ENCODE data around the gene FOXK1.
A peak's percentile ranks its signal among the peaks of the same experiment; 100 is the strongest.
"Not testable (repeated sequence)": the region's sequence is repeated elsewhere in the genome, so short reads cannot be mapped to it uniquely, and the experiment has no call there.

Gene FOXK1

DNA sequence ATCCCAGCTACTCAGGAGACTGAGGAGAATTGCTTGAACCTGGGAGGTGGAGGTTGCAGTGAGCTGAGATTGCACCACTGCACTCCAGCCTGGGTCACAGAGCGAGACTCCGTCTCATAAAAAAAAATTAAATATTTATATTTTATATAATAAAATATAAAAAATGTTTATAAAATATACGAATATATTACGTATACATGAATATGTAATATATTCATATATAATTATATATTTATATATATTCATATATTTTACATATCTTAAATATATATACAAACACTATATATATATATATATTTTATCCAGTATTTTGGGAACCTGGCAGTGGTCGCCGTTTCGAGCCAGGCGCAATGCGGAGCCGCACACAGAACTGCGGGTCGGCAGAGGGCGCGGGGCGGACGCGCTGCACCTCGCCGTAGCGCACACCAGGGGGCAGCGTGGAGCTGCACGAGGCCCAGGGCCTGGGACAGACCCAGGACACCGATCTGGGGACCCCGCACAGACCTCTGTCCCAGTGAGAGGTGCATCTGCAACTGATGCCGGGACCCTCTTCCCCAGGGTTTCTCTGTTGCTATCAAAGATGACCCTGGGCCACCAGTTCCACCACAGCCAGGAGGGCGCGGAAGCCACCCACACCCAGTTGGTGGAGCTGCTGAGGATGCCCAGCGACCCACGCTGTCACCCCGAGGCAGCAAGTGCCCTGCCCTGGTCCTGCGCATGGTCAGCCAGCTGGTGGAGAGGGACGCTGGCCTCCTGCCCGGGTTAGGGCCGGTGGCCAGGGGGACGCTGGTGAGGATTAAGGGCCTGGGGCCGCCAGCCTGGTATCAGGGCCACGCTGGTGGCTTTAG, 116.0 kb downstream of the FOXK1 start:
- DNase-seq (ENCODE audit: low read depth in 2 of 2, low spot score in 1 of 2), result peak in 1 of 2 donors; percentile 16

GRCh38 chr7:4798706-4799235, 116.7 kb downstream of the FOXK1 start:
- no peak for DNase-seq (ENCODE audit: low read depth in 2 of 2, low spot score in 1 of 2)

DNA sequence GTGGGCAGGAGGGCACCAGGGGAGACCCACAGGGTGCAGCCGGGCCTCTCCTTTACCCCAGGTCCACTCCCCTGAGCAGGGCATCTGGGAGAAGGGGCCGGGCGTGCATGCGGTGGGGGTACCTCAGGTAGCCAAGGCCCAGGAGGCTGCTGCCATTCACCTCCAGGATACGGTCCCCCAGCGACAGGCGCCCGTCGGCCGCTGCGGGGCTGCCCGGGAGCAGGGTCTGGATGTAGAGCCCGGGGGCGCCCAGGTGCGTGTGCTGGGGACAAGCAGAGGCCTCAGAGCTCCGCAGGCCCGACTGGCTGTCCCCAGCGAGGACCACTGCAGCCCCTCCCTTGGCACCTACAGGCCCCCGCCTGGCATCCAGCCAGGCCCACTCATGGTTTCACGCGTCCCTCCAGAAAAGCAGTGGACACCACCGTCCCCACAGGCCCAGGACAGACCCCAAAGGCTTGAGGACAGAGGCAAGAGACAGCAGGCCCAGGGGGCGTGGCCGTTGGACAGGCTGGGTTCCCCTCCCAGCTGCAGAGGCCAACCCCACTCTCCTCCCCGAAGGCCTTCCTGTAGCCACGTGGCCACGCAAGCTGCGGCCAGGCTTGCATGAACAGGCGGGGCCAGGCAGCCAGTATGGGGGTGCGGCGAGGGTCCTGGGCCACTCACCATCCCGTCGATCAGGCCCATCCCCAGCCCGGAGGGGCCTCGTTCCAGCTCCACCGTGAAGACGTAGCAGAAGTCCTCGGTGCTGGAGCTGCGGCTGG, 117.6 kb downstream of the FOXK1 start:
- DNase-seq (ENCODE audit: low read depth in 2 of 2, low spot score in 1 of 2), result no peak

- no peak for DNase-seq (ENCODE audit: low read depth in 2 of 2, low spot score in 1 of 2)
Observed at GRCh38 chr7:4800487-4800886, 118.4 kb downstream of the FOXK1 start.

DNA sequence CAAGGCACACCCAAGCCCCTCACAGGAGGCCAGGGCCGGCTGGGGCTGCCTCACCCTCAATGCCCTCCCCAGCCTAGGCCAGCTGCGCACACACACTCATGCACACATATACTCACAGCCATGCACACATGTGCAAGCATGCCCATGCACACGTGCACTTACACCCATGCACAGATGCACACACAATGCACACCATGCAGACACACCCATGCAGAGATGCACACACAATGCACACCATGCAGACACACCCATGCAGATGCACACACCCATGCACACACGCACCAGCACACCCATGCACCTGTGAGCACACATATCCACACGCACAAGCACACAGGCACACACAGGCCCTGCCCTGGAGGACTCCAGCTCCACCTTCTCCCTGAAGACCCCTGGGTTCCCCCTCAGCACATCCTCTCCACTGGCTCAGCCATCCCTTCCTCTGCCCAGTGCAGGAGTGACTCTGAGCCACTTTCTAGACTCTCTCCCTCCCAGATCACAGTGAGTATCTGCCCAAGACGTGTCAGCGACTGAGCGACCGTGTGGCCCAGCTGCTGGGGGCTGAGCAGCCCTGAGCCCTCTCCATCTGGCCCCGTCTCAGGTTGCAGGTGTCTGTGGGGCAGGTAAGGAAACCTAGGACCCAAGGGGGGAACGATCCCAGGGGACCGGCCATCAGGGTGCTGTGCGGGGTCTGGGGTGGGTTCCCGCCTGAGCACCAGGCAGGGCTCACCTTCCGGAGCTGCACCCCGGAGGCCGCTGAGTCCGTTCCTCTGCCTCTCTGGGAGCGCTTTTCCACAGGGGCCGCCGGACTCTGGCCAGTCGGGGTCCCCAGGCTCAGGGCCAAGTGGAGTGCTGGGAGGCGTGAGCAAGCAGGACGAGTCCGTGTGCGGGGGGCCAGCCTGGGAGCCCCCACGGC, 119.1 kb downstream of the FOXK1 start:
- DNase-seq (ENCODE audit: low read depth in 2 of 2, low spot score in 1 of 2), result no peak

DNA sequence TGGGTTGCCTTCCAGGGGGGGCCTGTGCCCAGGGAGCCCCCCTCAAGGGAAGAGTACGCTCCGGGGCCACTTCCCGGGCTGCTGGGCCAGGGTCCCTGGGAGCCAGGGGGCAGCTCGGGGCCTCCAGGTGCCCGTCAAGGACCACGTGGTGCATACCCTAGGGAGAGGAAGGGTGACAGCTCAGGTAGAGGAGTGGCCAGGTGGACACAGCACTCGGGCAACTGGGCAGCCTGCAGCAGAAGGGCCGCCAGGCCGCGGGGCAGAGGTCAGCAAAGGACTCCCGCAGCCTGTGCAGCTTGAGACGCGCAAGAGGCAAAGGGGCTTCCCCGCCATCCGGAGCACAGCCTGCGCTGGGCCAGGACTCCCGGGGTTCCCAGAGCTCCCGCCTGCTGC, 119.7 kb downstream of the FOXK1 start:
- DNase-seq (ENCODE audit: low read depth in 2 of 2, low spot score in 1 of 2), result no peak

DNA sequence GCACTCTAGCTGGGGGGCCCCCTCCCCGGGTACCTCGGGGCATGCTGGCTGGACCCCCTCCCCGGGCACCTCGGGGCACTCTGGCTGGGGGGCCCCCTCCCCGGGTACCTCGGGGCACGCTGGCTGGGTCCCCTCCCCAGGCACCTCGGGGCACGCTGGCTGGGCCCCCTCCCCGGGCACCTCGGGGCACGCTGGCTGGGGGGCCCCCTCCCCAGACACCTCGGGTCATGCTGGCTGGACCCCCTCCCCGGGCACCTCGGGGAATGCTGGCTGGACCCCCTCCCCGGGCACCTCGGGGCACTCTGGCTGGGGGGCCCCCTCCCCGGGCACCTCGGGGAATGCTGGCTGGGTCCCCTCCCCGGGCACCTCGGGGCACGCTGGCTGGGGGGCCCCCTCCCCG, 120.5 kb downstream of the FOXK1 start:
- DNase-seq (ENCODE audit: low read depth in 2 of 2, low spot score in 1 of 2), result not testable (repeated sequence)

DNA sequence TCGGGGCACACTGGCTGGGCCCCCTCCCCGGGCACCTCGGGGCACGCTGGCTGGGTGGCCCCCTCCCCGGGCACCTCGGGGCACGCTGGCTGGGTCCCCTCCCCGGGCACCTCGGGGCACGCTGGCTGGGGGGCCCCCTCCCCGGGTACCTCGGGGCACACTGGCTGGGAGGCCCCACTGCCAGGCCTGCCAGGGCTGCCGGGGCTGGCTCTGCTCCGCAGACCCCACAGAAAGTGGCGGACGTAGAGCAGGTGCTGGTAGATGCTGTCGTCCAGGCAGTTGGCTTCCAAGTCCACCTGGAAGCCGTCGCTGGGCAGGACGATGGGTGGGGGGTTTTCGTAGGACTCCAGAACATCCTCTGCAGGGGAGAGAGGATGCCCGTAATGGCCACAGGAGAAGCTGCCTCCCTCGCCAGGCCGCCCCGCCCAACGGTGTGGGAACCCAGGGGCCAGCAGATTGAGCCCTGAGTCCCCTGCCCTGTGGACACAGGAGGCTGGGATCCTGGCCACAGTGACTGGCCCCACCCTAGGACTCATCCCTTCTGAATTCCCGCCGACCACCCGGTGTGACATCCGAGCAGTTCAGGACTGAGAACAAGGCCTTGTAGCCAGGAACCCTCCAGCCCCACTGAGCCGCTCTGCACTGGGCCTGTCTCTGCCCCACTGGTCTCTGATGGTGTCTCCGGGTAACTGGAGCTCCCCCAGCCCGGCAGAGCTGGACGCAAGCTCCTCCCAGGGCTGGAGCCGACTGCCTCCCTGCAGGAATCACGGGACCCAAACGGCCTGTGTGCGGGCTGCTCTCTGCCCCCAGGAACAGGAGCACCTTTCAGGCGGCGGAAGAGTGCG, 121.5 kb downstream of the FOXK1 start:
- DNase-seq (ENCODE audit: low read depth in 2 of 2, low spot score in 1 of 2), result no peak

DNA sequence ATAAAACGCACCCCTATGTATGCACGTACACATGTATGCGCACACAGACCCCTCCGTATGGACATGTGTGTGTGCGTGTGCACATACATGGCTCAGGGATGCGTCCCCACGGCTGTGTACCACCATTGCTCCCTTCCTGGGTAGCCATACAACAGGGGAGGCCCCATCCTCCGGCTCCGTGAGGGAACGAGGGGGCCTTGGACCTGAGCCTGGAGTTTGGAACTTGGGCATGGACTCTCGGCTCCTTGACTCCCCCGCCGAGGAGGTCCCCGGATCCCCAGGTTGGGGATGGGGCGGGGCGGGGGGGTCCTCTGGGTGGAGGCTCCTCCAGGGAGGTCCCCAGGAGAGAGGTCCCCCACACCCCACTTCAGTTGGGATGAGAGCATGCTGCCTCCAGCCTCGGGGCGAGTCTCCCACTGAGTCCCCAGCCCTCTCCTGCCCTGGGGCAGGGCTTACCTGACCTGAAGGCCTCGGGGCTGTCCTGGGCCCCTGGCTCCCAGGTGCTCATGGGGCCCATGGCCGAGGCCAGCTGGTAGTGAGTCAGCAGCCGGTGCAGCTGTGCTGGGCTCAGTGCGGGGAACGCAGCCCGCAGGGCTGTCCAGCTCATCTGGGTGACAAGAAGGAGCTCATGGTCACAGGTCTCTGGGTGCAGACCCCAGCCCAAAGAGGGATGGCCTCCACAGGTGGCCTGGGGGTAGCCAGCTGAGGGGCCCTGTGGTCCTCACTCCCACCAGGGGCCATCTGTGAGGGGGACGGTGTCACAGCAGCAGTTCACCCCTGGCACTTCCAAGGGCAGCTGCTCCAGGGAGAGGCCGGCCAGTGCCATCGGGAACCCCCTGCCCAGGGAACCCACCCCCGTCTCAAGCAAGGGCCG, 123.3 kb downstream of the FOXK1 start:
- no peak for DNase-seq (ENCODE audit: low read depth in 2 of 2, low spot score in 1 of 2)

DNA sequence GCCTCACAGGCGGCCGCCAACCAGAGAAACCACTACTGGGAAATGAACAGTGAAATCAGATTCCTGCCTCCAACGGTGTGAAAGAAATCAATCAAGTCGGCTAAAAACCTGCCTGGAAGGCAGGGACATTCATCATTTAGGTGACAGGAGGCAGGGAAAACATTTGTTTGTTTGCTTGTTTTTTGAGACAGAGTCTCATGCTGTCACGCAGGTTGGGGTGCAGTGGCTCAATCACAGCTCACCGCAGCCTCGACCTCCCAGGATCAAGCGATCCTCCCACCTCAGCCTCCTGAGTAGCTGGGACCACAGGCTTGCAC, 123.8 kb downstream of the FOXK1 start:
- DNase-seq (ENCODE audit: low read depth in 2 of 2, low spot score in 1 of 2), result no peak

GRCh38 chr7:4806983-4807597, 125.0 kb downstream of the FOXK1 start:
- no peak for DNase-seq (ENCODE audit: low read depth in 2 of 2, low spot score in 1 of 2)

DNA sequence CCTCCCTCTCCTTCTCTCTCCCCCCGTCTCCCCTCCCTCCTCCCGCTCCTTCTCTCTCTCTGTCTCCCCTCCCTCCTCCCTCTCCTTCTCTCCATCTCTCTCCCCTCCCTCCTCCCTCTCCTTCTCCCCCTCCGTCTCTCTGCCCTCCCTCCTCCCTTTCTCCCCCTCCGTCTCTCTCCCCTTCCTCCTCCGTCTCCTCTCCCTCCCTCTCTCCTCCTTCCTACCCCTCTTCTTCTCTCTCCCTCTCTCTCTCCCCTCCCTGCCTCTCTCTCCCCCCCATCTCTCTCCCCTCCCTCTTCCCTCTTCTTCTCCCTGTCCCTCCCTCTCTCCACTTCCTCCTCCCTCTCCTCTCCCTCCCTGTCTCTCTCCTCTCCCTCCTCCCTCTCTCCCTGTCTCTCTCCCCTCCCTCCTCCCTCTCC, 125.5 kb downstream of the FOXK1 start:
- DNase-seq (ENCODE audit: low read depth in 2 of 2, low spot score in 1 of 2), result no peak

DNA sequence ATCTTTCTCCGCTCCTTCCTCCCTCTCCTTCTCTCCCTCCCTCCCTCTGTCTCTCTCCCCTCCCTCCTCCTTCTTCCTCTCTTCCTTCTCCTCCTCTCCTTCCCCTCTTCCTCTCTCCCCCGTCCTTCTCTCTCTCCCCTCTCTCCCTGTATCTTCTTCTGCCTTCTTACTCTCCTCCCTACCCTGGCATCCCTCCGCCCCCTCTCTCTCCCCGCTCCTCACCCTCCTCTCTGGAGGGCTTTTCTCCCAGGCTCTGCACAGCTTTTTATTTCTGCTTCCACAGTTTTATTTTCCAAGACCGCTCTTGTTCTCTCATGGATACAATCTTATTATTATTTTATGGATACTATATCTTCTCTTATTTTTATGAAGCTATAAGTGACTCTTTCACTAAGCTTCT, 125.9 kb downstream of the FOXK1 start:
- no peak for DNase-seq (ENCODE audit: low read depth in 2 of 2, low spot score in 1 of 2)

GRCh38 chr7:4808565-4808964, 126.5 kb downstream of the FOXK1 start:
- DNase-seq (ENCODE audit: low read depth in 2 of 2, low spot score in 1 of 2), result no peak

DNA sequence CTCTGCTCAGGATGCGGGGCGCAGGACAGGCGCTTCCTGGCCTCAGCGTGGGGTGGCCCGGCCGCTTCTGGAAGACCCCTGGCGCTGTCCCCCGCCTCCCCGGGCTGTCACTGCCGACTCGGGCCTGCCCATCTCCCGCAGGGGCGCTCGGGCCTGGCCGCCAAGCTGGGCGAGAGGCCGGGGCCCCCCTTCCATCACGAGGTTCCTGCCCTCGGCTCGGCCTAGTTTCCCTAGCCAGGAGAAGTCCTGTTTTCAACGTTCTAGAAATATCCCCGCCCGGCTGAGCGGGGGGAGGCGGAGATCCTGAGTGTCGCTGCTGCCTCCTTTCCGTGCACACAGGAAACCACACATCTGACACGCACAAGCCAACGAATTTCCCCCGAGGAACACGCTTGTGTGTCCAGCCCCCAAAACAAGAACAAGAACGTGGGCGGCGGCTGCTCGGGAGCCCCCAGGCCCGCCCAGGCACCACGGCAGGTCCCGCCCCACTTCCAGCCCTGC, 127.0 kb downstream of the FOXK1 start:
- no peak for DNase-seq (ENCODE audit: low read depth in 2 of 2, low spot score in 1 of 2)

- no peak for DNase-seq (ENCODE audit: low read depth in 2 of 2, low spot score in 1 of 2)
Observed at GRCh38 chr7:4809666-4810065, 127.6 kb downstream of the FOXK1 start.

DNA sequence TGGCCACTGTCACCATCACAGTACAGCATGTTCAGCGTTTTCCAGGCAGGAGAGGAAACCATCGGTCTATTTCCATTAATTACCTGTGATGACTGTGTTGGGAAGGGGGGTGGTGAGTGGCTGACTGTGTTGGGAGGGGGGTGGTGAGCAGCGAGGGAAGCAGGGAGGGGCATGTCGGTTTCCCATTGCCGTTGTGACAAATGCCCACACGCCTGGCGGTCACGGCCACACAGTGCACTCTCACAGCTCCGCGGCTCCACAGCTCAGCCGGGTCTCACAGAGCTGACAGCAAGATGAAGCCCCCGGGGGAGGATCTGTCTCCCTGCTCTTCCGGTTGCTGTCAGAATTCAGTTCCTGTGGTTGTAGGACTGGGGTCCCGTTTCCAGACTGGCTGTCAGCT, 132.3 kb downstream of the FOXK1 start:
- DNase-seq (ENCODE audit: low read depth in 2 of 2, low spot score in 1 of 2), result no peak

DNA sequence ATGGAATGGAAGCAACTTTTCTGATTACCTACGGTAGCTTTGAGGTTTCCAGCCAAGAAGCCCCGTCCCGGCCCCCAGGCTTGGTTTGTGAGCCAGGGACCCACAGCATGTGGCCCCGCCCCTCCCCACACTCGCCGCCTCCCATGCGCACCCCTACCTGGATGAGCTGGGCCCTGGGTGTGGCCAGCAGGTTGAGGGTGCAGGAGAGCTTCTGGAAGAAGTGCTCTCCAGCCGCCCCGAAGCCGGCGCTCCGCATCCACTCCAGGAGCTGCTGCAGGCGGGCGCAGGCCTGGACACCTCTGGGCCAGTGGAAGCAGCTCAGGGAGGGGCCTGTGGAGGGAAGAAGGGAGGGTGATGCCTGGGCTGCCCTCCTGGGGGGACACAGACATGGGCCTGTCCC, 133.0 kb downstream of the FOXK1 start:
- DNase-seq (ENCODE audit: low read depth in 2 of 2, low spot score in 1 of 2), result no peak

Data from stimulated activated CD8-positive, alpha-beta memory T cell treated with anti-CD3 and anti-CD28 coated beads, Interleukin-4, amount 100 ng/mL, for 1 hour (primary cell).